IPS-15b (cell line): Measurements from ENCODE around the gene RTF1.
A peak's percentile ranks its signal among the peaks of the same experiment; 100 is the strongest.
"Not testable (repeated sequence)": the region's sequence is repeated elsewhere in the genome, so short reads cannot be mapped to it uniquely, and the experiment has no call there.

Experiments
- H3K27me3 ChIP-seq: one replicate; pipeline ENCODE4 v1.6.1; 2013; ENCODE audit warnings: low read length; ENCODE audit not compliant: control insufficient read depth, insufficient read depth
- H3K36me3 ChIP-seq: one replicate; pipeline ENCODE4 v1.6.1; 2013; ENCODE audit warnings: low read length; ENCODE audit not compliant: control insufficient read depth, insufficient read depth
- H3K4me1 ChIP-seq: one replicate; pipeline ENCODE4 v1.6.1; 2013; ENCODE audit warnings: mild to moderate bottlenecking, low read length; ENCODE audit not compliant: control insufficient read depth, insufficient read depth
- H3K4me3 ChIP-seq: one replicate; pipeline ENCODE4 v1.5.1; 2013; ENCODE audit warnings: low read depth, low read length
- H3K9ac ChIP-seq: one replicate; pipeline ENCODE4 v1.6.1; 2013; ENCODE audit warnings: low read depth, mild to moderate bottlenecking, low read length
- H3K9me3 ChIP-seq: one replicate; pipeline ENCODE4 v1.6.1; 2013; ENCODE audit warnings: mild to moderate bottlenecking, low read length; ENCODE audit not compliant: control insufficient read depth, insufficient read depth

Gene RTF1

DNA sequence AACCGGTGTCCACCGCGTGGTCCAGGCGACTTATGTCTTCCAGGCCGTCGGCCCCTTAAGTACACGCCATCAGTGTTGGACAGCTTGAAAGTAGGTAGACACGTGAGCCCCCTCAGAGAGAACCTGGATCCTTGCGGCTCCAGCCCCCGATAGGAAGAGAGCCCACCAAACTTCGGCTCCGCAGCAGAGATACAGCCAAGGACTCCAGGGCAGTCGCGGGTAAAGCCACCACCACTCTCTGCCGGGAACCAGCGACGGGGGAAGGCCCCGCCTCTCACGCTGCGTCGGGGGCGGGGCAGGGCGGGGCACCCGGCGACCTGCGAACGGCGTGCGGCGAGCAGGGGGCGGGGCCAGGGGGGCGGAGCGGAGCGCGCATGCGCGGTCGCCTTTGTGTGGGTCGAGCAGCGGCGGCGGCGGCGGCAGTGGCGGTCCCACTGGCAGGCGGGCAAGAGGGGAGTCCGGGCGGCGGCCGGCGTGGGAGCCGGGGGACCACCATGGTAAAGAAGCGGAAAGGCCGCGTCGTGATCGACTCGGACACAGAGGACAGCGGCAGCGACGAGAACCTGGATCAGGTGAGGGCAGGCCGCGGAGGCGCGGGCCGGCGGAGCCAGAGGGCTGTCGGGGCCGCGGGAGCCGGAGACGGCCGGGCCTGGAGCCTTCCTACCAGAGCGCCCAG lies at the start of gene RTF1:
TSS of gene RTF1 (plus strand) at position 354 of the 676 bp plus-strand sequence. CDS start at position 375, 21 bp downstream.
- H3K4me1 ChIP-seq = peaks cover 3% of the 10 kb centered on the region
- peaks cover 2% of the 10 kb centered on the region for H3K36me3 ChIP-seq
- no peaks in the 10 kb centered on the region for H3K27me3 ChIP-seq
- peak within 1 kb of the TSS; percentile 79 for H3K9ac ChIP-seq
- H3K4me3 ChIP-seq = peak within 1 kb of the TSS; percentile 93
- H3K9me3 ChIP-seq = no peaks in the 10 kb centered on the region

DNA sequence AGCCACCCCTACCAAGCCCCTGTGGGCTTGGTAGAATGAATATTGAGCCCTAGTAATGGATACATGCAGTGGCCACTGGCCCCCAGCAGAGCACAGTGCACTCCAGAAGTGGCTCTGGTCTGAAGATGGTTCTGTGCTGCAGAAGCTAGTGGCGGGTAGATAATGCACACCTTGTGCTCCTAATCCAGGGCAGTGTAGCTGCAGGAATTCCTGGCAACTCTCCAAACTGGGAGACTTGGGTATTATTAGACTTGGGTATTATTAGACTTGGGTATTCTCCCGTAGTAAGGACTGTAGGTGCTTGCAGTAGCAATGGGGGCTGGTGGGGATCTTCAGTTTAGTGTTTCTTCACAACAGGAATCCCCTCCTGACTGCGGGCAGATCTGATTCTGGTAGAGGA lies 49.5 kb upstream of the RTF1 start:
- Histone ChIP-seq H3K36me3 (peaks cover 47% of the 10 kb centered on the region), H3K9me3 (no peaks in the 10 kb centered on the region), H3K4me3 (no peak overlapping the region), H3K9ac (no peak overlapping the region), H3K4me1 (no peaks in the 10 kb centered on the region), H3K27me3 (no peaks in the 10 kb centered on the region)

DNA sequence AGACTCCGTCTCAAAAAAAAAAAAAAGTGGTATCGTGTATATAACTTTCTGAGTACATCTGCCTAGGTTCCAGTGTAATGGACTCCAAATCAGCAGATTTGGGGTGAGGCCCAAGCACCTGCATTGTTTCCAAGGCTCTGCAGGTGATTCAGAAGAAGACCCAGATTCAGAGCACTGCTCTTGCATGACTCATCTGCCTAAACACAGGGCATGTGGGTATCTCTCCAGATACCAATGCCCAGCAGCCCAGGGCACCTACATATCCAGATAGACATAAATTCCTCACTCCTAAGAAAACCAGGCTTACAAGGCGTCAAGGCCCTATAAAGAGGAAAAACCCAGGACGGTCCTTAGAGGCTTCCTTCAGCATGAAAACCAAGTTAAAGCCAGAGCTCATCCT lies 38.9 kb upstream of the RTF1 start:
- no peaks in the 10 kb centered on the region for H3K9me3 ChIP-seq
- no peak overlapping the region for H3K4me3 ChIP-seq
- no peaks in the 10 kb centered on the region for H3K27me3 ChIP-seq
- no peaks in the 10 kb centered on the region for H3K4me1 ChIP-seq
- H3K9ac ChIP-seq = no peak overlapping the region
- H3K36me3 ChIP-seq = peaks cover 43% of the 10 kb centered on the region

DNA sequence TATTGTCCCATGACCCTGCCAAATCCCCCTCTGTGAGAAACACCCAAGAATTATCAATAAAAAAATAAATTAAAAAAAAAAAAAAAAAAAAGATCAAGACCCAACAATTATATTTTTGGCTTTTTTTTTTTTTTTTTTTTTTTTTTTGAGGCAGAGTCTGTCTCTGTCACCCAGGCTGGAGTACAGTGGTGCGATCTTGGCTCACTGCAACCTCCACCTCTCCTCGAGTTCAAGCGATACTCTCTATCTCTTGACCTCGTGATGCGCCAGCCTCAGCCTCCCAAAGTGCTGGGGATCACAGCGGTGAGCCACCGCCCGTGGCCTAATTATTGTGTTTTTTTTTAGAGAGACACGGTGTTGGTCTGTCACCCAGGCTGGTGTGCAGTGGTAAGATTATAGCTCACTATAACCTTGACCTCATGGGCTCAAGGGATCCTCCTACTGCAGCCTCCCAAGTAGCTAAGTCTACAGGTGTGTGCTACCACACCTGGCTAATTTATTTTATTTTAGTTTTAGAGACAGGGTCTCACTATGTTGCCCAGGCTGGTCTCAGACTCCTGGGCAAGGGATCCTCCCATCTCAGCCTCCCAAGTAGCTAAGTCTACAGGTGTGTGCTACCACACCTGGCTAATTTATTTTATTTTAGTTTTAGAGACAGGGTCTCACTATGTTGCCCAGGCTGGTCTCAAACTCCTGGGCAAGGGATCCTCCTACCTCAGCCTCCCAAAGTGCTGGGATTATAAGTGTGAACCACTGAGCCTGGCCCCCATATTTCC lies 32.7 kb upstream of the RTF1 start:
- H3K4me3 ChIP-seq, H3K9ac ChIP-seq, H3K4me1 ChIP-seq, H3K27me3 ChIP-seq, H3K9me3 ChIP-seq: not testable (repeated sequence)
- peaks cover 15% of the 10 kb centered on the region for H3K36me3 ChIP-seq

DNA sequence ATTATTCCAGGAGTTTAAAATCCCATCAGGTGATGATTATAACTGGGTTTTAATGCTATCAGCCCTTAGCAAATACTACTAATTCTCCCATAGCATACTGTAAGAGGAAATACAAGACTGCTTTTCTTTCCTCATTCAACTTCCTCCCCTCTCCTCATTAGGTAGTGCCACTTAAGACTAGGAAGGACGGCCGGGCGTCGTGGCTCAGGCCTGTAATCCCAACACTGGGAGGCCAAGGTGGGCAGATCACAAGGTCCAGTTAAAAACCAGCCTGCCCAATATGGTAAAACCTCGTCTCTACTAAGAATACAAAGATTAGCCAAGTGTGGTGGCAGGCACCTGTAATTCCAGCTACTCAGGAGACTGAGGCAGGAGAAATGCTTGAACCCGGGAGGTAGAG lies 29.2 kb upstream of the RTF1 start:
- Histone ChIP-seq H3K9ac (no peak overlapping the region), H3K4me1 (no peaks in the 10 kb centered on the region), H3K4me3 (no peak overlapping the region), H3K36me3 (no peaks in the 10 kb centered on the region), H3K9me3 (no peaks in the 10 kb centered on the region), H3K27me3 (no peaks in the 10 kb centered on the region)

DNA sequence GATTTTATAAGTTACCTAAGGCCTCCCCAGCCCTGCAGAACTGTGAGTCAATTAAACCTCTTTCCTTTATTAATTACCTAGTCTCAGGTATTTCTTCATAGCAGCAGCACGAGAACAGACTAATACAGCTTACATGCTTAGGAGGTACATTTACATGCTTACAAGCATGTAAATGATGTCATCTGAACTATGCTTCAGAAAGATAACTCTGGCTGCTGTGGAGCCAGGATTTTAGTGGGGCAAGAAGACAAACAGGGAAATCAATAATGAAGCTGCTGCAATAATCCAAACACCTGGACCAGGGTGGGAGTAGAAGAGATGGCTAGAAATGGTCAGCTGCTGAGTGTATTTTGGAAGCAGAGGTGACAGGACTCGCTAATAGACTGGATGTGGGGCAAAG lies 24.2 kb upstream of the RTF1 start:
- H3K9me3 ChIP-seq = no peaks in the 10 kb centered on the region
- no peak overlapping the region for H3K9ac ChIP-seq
- H3K27me3 ChIP-seq = no peaks in the 10 kb centered on the region
- no peaks in the 10 kb centered on the region for H3K4me1 ChIP-seq
- no peak overlapping the region for H3K4me3 ChIP-seq
- peaks cover 6% of the 10 kb centered on the region for H3K36me3 ChIP-seq

DNA sequence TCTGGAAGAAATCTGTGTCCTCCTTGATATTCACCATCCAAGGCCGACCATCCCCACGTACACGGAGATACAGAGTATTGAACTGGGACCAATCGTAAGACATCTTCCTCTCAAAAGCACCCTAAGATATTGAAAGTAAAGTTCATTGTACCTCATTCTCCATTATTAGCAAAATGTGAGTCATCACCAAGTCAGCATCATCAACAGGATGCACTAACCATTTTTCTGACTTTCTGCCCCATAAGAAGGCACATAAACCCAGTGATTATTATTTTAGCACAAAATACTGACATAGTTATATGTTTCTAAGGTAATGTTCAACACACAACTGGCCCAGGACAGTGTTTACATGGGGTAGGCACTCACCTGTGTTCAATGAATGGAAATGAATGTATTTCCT lies 22.0 kb upstream of the RTF1 start:
- Histone ChIP-seq H3K9me3 (no peaks in the 10 kb centered on the region), H3K36me3 (peaks cover 6% of the 10 kb centered on the region), H3K4me1 (no peaks in the 10 kb centered on the region), H3K9ac (no peak overlapping the region), H3K27me3 (no peaks in the 10 kb centered on the region), H3K4me3 (no peak overlapping the region)

DNA sequence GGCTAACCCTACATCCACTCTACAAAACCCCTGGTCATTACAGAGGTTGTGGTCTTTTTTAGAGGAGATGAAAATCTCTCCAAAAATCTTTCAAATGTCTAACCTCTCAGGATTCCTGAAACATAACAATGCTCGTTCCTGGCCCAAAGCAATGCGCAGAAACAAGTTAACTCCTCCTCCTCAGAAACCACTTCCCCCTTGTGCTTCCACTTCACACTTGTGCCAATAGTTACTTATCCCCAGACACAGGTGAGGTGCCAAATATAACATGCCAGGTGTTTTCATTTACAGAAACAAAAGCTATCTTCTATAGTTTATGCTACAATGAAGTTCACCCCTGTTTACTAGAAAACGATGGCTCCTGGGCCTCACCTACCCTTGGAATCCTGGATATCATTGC lies 20.8 kb upstream of the RTF1 start:
- no peaks in the 10 kb centered on the region for H3K9me3 ChIP-seq
- no peaks in the 10 kb centered on the region for H3K27me3 ChIP-seq
- peaks cover 6% of the 10 kb centered on the region for H3K36me3 ChIP-seq
- no peak overlapping the region for H3K9ac ChIP-seq
- no peak overlapping the region for H3K4me3 ChIP-seq
- no peaks in the 10 kb centered on the region for H3K4me1 ChIP-seq

DNA sequence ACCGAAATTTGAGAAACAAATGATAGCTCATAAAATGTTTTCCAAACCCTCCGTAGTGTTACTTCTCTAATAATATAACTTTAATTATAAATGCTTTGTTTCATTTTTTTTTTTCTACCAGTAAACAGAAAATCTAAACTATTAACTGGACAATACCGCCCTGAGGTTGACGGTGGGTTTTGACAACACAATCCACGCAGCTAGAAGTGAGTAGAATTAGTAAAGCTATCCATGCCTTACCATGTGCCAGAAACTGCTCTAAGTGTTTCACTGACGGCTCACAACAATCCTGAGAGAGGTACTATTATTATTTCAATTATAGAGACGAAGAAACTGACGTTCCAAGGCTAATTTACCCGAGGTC lies 15.0 kb upstream of the RTF1 start:
- no peaks in the 10 kb centered on the region for H3K27me3 ChIP-seq
- H3K9me3 ChIP-seq = no peaks in the 10 kb centered on the region
- H3K36me3 ChIP-seq = no peaks in the 10 kb centered on the region
- H3K4me1 ChIP-seq = no peaks in the 10 kb centered on the region
- peak overlapping the region; percentile 92 for H3K4me3 ChIP-seq
- peak overlapping the region; percentile 88 for H3K9ac ChIP-seq

DNA sequence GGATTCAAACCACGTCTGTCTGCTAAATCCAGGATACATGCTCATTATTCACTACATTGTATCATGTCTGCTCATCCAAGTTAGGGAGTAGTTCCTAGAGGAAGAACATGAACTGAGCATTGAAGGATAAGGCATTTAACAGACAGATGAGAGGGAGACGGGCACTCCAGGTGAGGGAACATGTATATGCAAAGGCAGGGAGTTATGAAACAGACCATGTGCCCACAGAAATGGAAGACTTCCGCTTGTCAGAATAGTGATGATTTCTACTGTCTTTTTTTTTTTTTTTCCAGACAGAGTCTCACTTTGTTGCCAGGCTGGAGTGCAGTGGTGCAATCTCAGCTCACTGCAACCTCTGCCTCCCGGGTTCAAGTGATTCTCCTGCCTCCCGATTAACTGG lies 9.6 kb upstream of the RTF1 start:
- Histone ChIP-seq H3K4me3 (no peak overlapping the region), H3K4me1 (no peaks in the 10 kb centered on the region), H3K27me3 (no peaks in the 10 kb centered on the region), H3K9me3 (no peaks in the 10 kb centered on the region), H3K36me3 (no peaks in the 10 kb centered on the region), H3K9ac (no peak overlapping the region)

DNA sequence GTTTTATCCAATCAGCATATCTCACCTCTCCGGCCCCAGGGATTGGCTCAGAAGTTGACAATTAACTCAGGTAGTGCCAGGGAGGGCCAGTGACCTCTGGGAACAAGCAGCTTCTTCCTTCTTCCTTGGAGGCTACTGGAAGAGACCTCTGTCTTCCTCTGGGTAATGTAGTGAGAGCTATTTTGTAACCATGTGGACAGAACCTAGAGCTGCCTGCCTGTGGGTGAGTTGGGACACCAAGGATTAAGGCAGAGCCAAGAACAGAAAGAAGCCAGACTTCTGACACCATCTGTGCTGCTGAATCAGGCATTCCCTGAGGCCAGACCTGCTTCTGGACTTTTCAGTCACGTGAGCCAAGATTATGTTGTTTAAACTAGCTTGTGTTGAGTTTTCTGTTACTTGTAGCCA lies 8.7 kb upstream of the RTF1 start:
- H3K4me1 ChIP-seq = no peaks in the 10 kb centered on the region
- H3K36me3 ChIP-seq = no peaks in the 10 kb centered on the region
- no peak overlapping the region for H3K9ac ChIP-seq
- H3K27me3 ChIP-seq = no peaks in the 10 kb centered on the region
- no peaks in the 10 kb centered on the region for H3K9me3 ChIP-seq
- H3K4me3 ChIP-seq = no peak overlapping the region

DNA sequence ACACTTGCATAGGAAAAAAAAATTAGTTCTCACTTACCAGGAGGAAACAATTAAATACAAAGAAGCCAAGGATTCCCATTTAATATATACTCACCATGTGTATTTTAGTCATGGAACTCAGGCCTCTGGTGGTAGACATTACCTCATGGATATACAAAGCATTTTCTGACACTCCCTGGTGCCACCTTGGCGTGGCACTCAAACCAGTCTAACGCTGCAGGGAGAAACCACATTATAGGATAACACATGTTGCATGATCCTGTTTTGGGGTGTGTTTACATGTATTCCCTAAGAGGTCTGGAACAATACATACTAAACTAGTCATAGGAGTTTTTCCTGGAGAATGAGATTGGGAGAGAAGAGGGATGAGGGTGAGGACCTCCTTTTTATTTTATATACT lies 5.9 kb upstream of the RTF1 start:
- Histone ChIP-seq H3K36me3 (no peaks in the 10 kb centered on the region), H3K9ac (no peak overlapping the region), H3K4me3 (no peak overlapping the region), H3K9me3 (no peaks in the 10 kb centered on the region), H3K4me1 (peaks cover 3% of the 10 kb centered on the region), H3K27me3 (no peaks in the 10 kb centered on the region)
